ENCODE measurements around the gene ACAP1.

Gene ACAP1

DNA sequence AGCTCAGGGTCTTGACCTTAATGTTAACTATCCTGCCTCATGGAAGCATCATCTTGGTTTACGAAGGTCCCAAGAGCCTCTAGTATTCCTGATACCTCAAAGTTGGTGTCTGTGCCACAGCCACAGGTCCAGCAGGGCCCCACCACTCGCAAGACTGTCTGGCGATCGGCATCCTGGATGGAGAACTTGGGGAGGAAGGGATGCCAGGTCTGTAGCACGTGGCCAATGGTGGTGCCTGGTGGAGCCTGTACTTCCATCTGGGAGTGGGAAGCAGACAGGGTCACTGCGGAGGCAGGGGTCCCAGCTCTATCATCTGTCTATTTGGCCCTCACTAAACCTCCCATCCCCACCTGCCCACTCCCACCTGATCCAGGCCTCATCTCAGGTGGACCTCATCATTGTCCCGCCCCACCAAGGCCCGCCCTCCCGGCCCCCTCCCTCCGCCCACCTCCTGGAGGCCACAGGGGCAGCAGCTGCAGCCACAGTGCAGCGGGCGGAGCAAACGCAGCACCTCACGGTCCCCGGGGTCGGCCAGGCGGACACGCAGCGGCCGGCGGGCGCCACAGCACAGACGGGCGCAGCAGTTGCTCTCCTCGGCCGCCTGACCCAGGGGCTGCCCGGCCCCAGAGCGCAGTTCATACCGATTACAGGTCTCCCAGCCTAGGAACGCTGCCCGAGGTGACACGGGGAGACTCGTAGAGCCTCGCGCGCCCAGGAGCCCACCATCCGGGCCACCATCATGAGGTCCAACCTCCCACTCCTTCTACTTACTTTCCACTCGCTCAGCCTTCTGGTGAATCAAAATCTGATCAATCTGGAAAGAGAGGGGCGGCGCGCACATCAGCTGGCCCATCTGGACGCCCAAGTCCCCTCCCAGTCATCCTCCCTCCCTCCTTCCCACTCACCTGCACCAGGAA, 56.6 kb downstream of the ACAP1 start:
- DNase-seq: no peak

DNA sequence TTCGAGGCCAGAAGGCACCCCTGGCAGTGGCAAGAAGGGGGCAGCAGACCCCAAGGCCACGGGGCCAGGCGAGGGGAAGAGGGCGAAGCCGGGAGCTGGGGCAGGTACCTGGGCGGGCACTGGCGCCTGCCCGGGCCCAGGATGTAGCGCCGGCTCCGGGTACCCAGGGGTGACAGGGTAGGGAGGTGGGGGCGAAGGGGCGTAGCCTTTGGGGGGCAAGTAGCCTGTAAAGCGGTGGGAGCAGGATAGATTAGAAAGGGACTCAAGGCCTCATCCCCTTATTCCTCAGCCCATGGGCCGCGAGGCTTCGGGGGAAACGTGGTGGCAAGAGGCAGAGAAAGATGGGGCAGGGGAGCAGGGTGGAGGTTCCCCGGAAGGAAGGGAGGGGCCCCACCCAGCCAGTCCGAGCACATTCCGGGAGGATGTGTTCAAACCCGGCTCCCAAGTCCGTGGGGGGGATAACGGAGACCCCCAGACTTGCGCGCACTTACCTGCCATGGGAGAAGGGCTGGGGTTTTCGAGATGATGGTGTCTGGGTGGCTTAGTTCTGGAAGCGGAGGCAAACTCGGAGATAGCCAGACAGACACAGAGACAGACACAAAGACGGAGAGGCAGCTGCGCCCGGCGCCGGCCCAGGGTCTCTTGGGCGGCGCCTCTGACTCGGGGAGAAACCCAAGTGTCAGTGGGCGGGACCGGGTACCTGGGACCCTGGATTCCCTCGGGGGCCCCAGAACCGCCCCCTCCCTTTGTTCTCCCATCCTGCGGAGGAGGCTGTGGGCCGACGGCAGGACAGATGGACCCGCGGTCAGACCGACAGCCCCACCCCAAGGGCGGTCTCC, 57.5 kb downstream of the ACAP1 start:
- peak; percentile 68 for DNase-seq

DNA sequence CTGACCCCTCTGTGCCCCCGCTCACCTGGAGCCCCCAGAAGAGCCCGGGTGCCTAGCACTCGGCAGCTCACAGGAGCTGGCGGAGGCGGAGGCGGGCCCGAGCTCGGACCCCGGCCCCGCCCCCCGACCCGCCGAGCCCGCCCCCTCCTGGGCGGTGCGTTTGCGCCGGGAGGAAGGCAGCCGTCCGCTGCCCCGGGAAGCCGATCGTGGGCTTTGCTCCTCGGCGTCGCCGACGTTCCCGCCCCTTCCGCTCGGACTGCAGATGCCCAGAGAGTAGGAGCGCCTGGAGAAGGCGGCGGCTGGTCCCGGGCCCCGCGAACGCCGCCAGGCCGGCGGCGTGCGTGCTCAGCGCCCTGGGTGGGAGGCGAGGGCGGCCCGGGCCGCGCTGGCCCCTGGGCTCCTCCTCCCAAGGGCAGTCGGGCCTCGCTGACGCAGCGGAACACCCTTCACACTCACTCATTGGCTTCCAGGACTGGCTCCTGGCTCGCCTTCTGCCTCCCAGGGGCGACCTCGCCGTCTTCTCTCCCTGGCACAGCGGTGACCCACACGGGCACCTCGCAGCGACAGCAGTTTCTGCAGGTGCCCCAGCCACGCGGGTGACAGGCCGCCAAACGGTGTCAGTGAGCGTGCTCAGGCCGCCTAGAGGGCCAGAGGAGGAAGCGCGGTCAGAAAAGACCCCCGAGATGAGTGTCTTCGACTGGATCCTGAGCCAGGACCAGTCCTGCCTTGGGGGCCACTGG, 58.3 kb downstream of the ACAP1 start, which contains the start of gene PLSCR3:
Gene PLSCR3 (minus strand): TSS at position 74 of the 740 bp plus-strand sequence. CDS start 415 bp downstream, outside the sequence.
- DNase-seq: peak; percentile 83

DNA sequence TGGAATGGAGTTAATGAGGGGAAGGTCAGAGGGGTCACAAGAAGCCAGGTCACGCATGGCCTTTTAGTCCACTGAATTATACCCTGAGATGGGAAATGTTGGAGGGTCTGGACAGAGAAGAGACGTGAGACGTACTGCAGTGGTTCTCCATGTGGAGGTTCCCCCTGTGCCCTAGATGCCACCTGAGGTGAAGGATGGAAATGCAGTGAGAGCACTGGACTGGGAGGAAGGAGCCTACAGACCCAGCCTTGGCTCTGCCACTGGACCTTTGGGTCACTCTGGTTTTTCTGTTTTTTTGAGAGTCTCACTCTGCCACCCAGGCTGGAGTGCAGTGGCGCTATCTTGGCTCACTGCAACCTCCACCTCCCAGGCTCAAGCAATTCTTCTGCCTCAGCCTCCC, 59.8 kb downstream of the ACAP1 start:
- no peak for DNase-seq

DNA sequence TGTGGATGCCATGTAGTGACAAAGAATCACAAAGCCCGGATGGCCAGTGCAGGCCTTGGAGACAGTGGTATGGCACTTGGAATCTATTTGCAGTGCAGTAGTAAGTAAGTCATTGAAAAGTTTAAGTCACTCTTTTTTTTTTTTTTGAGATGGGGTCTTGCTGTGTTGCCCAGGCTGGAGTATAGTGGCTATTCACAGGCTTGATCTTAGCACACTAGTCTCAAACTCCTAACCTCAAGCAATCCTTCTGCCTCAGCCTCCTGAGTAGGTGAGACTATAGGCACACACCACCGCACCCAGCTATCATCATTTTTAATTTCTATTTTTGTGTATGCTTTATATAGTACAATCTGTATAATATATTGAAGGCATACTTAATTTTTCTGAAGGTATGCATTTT, 62.3 kb downstream of the ACAP1 start:
- DNase-seq: no peak
